ENCODE results near the gene KHSRP. TPM values are rescaled to one million over a fixed set of nuclear protein-coding genes. Genes with fewer than 3 reads are reported as not detected.
A peak's percentile ranks its signal among the peaks of the same experiment; 100 is the strongest.

The KHSRP gene
- total RNA-seq, 1 donor, result 118 TPM

GRCh38 chr19:6417713-6418561 lies 6.7 kb downstream of the KHSRP start:
- DNase-seq (ENCODE audit: low read depth), result peak; percentile 17
- TF ChIP-seq CTCF (IDR thresholded peaks at IDR 0.05; ENCODE audit: insufficient read depth, low read depth, low read length), result peak; percentile 45
- no peak overlapping the region for H3K4me3 ChIP-seq (ENCODE audit: low read depth, low read length)

DNA sequence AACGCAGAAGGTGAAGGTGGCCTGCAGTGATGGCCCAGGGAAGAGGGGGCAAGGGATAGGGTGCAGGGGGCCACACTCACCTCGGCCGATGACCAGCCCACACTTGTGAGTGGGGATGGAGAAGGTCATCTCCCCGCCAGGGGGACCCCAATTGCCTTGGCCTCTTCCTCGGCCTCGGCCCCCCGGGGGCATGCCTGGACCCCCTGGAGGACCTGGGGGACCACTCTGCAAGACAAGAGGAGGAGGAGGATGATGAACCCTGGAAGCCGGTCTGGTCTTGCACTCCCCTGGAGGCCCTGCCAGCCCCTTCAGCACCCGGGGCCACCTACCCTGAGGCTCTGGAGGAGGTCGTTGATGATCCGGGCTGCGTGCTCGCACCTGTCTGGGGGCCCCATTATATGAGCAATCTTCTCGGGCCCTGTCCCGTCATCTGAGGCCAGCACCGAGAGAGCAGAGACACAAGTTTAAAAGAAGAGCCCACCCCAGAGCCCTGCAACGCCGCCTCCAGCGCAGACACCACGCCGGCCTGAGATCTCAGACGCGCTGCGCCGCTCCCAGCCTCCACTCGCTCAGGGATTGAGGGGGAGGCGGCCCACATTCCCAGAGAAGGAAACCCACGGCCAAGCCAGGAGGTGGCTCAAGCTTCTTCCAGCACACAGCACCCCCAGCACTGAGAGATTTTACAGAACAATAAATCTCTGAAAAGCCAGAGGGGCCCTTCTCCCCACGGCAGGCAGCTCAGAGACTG lies 7.8 kb downstream of the KHSRP start:
- DNase-seq (ENCODE audit: low read depth), result no peak
- no peak for TF ChIP-seq CTCF (IDR thresholded peaks at IDR 0.05; ENCODE audit: insufficient read depth, low read depth, low read length)

DNA sequence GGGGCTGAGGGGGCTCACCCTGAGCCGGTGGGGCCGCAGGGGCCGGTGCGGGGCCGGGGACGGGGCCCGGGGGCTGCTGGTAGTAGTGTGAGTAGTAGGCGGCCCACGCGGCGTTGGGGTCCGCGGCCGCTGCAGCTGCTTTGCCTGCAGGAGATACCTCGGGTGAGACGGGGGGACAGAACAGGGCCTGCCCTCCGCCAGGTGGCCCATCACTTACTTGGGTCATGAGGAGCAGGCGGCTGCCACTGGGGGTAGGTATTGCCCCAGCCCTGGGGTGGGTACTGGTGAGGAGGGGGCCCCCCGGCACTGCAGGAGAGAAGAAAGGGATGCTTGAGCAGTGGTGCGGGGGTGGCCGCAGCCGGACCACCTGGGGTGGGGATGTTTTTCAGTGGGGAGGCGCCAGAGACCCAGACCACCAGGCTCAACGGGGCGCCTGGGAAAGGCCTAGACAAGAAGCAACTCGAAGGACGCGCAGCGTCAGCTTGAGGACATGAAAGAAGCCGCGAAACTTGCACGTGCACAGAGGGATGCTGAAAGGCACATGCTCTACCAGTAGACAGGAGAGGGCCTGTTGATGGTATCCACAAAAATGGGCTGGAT lies 8.9 kb downstream of the KHSRP start:
- H3K4me3 ChIP-seq (ENCODE audit: low read depth, low read length), result no peak overlapping the region
- DNase-seq (ENCODE audit: low read depth), result no peak
- no peak for TF ChIP-seq CTCF (IDR thresholded peaks at IDR 0.05; ENCODE audit: insufficient read depth, low read depth, low read length)

More for the DNA sequence above, 7.8 kb downstream of the KHSRP start:
- H3K4me3 ChIP-seq (ENCODE audit: low read depth, low read length), result no peak overlapping the region

GRCh38 chr19:6414793-6415590 lies 9.6 kb downstream of the KHSRP start:
- DNase-seq (ENCODE audit: low read depth), result no peak
- H3K4me3 ChIP-seq (ENCODE audit: low read depth, low read length), result no peak overlapping the region
- TF ChIP-seq CTCF (IDR thresholded peaks at IDR 0.05; ENCODE audit: insufficient read depth, low read depth, low read length), result no peak

DNA sequence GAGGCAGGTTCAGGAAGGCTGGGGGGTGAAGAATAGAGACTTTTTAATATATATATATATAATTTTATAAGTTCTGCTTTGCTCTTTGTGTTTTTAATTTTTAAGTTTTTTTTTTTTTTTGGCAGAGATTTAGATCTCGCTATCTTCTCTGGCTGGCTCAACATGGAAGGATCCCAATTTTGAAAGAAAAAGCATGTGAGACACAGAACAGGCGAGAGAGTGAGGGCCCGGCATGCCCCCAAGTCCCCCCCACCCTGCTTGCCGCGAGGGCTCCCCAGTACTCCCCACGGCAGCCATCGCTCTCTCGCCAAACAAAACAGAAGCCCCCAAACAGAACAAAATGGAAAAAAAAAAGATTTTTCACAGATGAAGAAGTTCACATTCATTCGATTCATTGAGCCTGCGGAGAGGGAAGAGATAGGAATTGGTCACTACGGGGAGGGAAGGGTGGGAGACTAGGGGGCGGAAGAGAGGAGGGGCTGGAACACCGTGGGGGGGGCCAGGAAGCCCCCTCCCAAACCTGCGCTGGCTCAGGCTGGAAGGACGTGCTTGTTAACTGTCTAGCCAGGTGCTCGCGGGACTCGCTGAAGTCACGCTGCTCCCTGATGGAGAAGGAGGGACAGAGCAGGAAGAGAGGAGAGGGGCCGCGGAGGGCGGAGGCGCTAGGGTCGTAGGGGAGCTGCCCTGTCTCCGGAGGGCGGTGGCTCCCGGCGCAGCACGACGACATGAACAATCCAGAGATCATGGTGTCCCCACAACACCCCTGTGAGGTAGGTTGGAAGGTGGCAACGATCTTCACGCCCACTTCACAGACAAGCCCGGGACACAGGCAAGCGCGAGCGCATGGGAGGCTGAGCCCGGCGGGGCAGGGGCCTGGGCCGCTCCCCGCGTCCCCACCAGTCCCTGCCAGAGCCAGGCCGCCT lies 10.6 kb downstream of the KHSRP start:
- H3K4me3 ChIP-seq (ENCODE audit: low read depth, low read length), result no peak overlapping the region
- no peak for TF ChIP-seq CTCF (IDR thresholded peaks at IDR 0.05; ENCODE audit: insufficient read depth, low read depth, low read length)
- DNase-seq (ENCODE audit: low read depth), result no peak

Data from fibroblast of villous mesenchyme (primary cell).